ENCODE results near the gene ANTKMT.

The ANTKMT gene

GRCh38 chr16:728890-729744, 8.2 kb downstream of the ANTKMT start:
- no peak for TF ChIP-seq ZNF274 (IDR thresholded peaks at IDR 0.05; ENCODE audit: low read depth, low read length)
- H3K4me3 ChIP-seq (ENCODE audit: low read length): no peak overlapping the region; the same call in 1 of the 2 replicates

GRCh38 chr16:729768-730665, 9.1 kb downstream of the ANTKMT start:
- TF ChIP-seq ZNF274 (IDR thresholded peaks at IDR 0.05; ENCODE audit: low read depth, low read length): no peak
- H3K4me3 ChIP-seq (ENCODE audit: low read length): no peak overlapping the region

GRCh38 chr16:730666-731509, 9.9 kb downstream of the ANTKMT start:
- H3K4me3 ChIP-seq (ENCODE audit: low read length): no peak overlapping the region
- no peak for TF ChIP-seq ZNF274 (IDR thresholded peaks at IDR 0.05; ENCODE audit: low read depth, low read length)

GRCh38 chr16:732332-732731, 11.4 kb downstream of the ANTKMT start:
- TF ChIP-seq ZNF274 (IDR thresholded peaks at IDR 0.05; ENCODE audit: low read depth, low read length): no peak

GRCh38 chr16:732936-733335, 12.0 kb downstream of the ANTKMT start:
- H3K4me3 ChIP-seq (ENCODE audit: low read length): no peak overlapping the region
- no peak for TF ChIP-seq ZNF274 (IDR thresholded peaks at IDR 0.05; ENCODE audit: low read depth, low read length)

More at GRCh38 chr16:732332-732731, 11.4 kb downstream of the ANTKMT start:
- H3K4me3 ChIP-seq (ENCODE audit: low read length): no peak overlapping the region

GRCh38 chr16:733382-734207, 12.6 kb downstream of the ANTKMT start:
- no peak for TF ChIP-seq ZNF274 (IDR thresholded peaks at IDR 0.05; ENCODE audit: low read depth, low read length)
- H3K4me3 ChIP-seq (ENCODE audit: low read length): no peak overlapping the region

GRCh38 chr16:734208-734980, 13.4 kb downstream of the ANTKMT start:
- no peak for TF ChIP-seq ZNF274 (IDR thresholded peaks at IDR 0.05; ENCODE audit: low read depth, low read length)
- no peak overlapping the region for H3K4me3 ChIP-seq (ENCODE audit: low read length)

- no peak overlapping the region for H3K4me3 ChIP-seq (ENCODE audit: low read length)
- TF ChIP-seq ZNF274 (IDR thresholded peaks at IDR 0.05; ENCODE audit: low read depth, low read length): no peak
These were observed 14.3 kb downstream of the ANTKMT start for GRCh38 chr16:734981-735881.

- no peak overlapping the region for H3K4me3 ChIP-seq (ENCODE audit: low read length)
- TF ChIP-seq ZNF274 (IDR thresholded peaks at IDR 0.05; ENCODE audit: low read depth, low read length): no peak
These were observed 15.1 kb downstream of the ANTKMT start for GRCh38 chr16:735982-736453.

- TF ChIP-seq ZNF274 (IDR thresholded peaks at IDR 0.05; ENCODE audit: low read depth, low read length): no peak
- H3K4me3 ChIP-seq (ENCODE audit: low read length): no peak overlapping the region; the same call in 1 of the 2 replicates
These were observed 16.1 kb downstream of the ANTKMT start for GRCh38 chr16:736936-737481.

Data from GM08714 (cell line).